GM23338 (cell line): ENCODE measurements around the gene ABO.

Experiments used
- EZH2 ChIP-seq: fragments of 200-600 bp; sonication (generic); IDR thresholded peaks from one replicate; pipeline ENCODE4 v1.8.0; 2017; ENCODE audit warnings: antibody characterized with exemption, mild to moderate bottlenecking, low read depth; ENCODE audit not compliant: unreplicated experiment
- JUNB ChIP-seq: IDR thresholded peaks from one replicate; pipeline ENCODE4 v1.6.1; 2016; ENCODE audit warnings: antibody characterized with exemption; ENCODE audit not compliant: unreplicated experiment
- POLR2AphosphoS5 ChIP-seq: IDR thresholded peaks from 2 replicates; pipeline ENCODE4 v1.6.1; 2016; ENCODE audit warnings: antibody characterized with exemption, low read depth
- REST ChIP-seq: IDR thresholded peaks from one replicate; pipeline ENCODE4 v1.6.1; 2018; ENCODE audit warnings: antibody characterized with exemption; ENCODE audit not compliant: unreplicated experiment
- ZNF331 ChIP-seq: fragments of 250-450 bp; sonication (Bioruptor Pico); IDR thresholded peaks from 2 replicates; pipeline ENCODE4 v1.5.0; 2020; ENCODE audit warnings: low read depth, mild to moderate bottlenecking, moderate library complexity
- TF ChIP-seq, protein P1 (sequence below), 2 experiments: fragments of 200-600 bp in 1 of 2; sonication (generic) in 1 of 2; conservative IDR thresholded peaks; 2 replicates each; pipeline versions ENCODE4 v1.5.1 to v1.6.1; 2016 to 2017; ENCODE audit warnings: antibody characterized with exemption in 2 of 2, low read depth in 2 of 2, mild to moderate bottlenecking in 2 of 2, moderate library complexity in 1 of 2

DNA sequence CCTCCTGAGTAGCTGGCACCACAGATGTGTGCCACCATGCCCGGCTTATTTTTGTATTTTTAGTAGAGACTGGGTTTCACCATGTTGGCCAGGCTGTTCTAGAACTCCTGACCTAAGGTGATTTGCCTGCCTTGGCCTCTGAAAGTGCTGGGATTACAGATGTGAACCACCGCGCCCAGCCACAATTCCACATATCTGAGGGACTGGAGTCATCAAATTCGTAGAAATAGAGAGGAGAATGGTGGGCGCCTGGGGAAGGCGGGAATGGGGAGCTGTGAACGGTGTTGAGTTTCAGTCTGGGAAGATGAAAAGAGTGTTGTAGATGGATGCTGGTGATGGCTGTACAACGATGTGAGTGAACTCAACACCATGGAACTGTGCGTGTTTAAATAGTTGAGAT lies 1.9 kb upstream of the ABO start:
- TF ChIP-seq, protein P1, sequence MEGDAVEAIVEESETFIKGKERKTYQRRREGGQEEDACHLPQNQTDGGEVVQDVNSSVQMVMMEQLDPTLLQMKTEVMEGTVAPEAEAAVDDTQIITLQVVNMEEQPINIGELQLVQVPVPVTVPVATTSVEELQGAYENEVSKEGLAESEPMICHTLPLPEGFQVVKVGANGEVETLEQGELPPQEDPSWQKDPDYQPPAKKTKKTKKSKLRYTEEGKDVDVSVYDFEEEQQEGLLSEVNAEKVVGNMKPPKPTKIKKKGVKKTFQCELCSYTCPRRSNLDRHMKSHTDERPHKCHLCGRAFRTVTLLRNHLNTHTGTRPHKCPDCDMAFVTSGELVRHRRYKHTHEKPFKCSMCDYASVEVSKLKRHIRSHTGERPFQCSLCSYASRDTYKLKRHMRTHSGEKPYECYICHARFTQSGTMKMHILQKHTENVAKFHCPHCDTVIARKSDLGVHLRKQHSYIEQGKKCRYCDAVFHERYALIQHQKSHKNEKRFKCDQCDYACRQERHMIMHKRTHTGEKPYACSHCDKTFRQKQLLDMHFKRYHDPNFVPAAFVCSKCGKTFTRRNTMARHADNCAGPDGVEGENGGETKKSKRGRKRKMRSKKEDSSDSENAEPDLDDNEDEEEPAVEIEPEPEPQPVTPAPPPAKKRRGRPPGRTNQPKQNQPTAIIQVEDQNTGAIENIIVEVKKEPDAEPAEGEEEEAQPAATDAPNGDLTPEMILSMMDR (conservative IDR thresholded peaks at IDR 0.05; ENCODE audit: low read depth in 2 of 2) = no peak
- no peak for TF ChIP-seq ZNF331 (CRISPR knock-in tag)
- no peak for TF ChIP-seq REST
- no peak for TF ChIP-seq EZH2
- no peak for TF ChIP-seq POLR2AphosphoS5
- TF ChIP-seq JUNB = no peak
